H1 (cell line): ENCODE results near the gene ATG7. TPM values are rescaled to one million over a fixed set of nuclear protein-coding genes. Genes with fewer than 3 reads are reported as not detected.

ENCODE experiments used
- CTCF ChIA-PET: fragments of 300-600 bp; sonication (Branson Sonifier 250); formaldehyde crosslinking; loops from one replicate; lab custom pipeline; 2021; ENCODE audit not compliant: partially characterized antibody; lab: Charles Lee
- POLR2A ChIA-PET: fragments of 300-600 bp; sonication (Branson Sonifier 250); formaldehyde crosslinking; loops from one replicate; lab custom pipeline; 2021; ENCODE audit warnings: inconsistent platforms; ENCODE audit not compliant: partially characterized antibody; lab: Charles Lee
- DNase-seq, 2 experiments: peaks; one replicate each; pipeline versions ENCODE4 v3.0.0 to v3.0.0-alpha.2; 2010 to 2022; ENCODE audit warnings: low spot score in 2 of 2, low read depth in 1 of 2, mixed read lengths in 1 of 2
- FAIRE-seq: peaks from 2 replicates; lab custom pipeline; 2011; peaks lifted over from hg19 to GRCh38; lab: Jason Lieb, UNC
- H2AFZ ChIP-seq: 2 replicates; pipeline ENCODE4 v1.8.1; 2012; ENCODE audit warnings: low read length, inconsistent platforms
- H2AK5ac ChIP-seq: 2 replicates; pipeline ENCODE4 v1.6.1; 2013; ENCODE audit warnings: low read depth, low read length
- H2BK120ac ChIP-seq: replicated peaks from 2 replicates; pipeline ENCODE3; 2013; ENCODE audit warnings: low read depth, low read length, inconsistent platforms
- H2BK12ac ChIP-seq: 2 replicates; pipeline ENCODE4 v1.6.1; 2013; ENCODE audit warnings: low read depth, low read length
- H2BK15ac ChIP-seq: 2 replicates; pipeline ENCODE4 v1.6.1; 2013; ENCODE audit warnings: low read length
- H2BK20ac ChIP-seq: 2 replicates; pipeline ENCODE4 v1.6.1; 2013; ENCODE audit warnings: low read length
- H2BK5ac ChIP-seq: 2 replicates; pipeline ENCODE4 v1.6.1; 2013; ENCODE audit warnings: low read depth, low read length
- H3K14ac ChIP-seq: 2 replicates; pipeline ENCODE4 v1.6.1; 2013; ENCODE audit warnings: inconsistent platforms; ENCODE audit not compliant: insufficient read length
- H3K18ac ChIP-seq: 2 replicates; pipeline ENCODE4 v1.6.1; 2013; ENCODE audit warnings: low read length; ENCODE audit errors: extremely low read depth
- H3K23ac ChIP-seq: 2 replicates; pipeline ENCODE4 v1.6.1; 2013; ENCODE audit warnings: inconsistent platforms; ENCODE audit not compliant: insufficient read length
- H3K23me2 ChIP-seq: 2 replicates; pipeline ENCODE4 v1.6.1; 2013; ENCODE audit warnings: low read depth, low read length
- H3K27ac ChIP-seq: 2 replicates; pipeline ENCODE4 v1.6.1; 2011; ENCODE audit warnings: low read depth, low read length, inconsistent platforms
- H3K27me3 ChIP-seq, 4 experiments: replicated peaks in 1 of 4; 1 replicate in 1 of 4; 2 replicates in 3 of 4; pipeline versions ENCODE4 v1.6.1 to v1.8.1; 2011 to 2013; ENCODE audit warnings: low read length in 3 of 4, mild to moderate bottlenecking in 3 of 4, inconsistent platforms in 2 of 4, mixed read lengths in 2 of 4, moderate library complexity in 1 of 4; ENCODE audit not compliant: control insufficient read depth in 3 of 4, insufficient read depth in 3 of 4; ENCODE audit errors: extremely low read depth in 1 of 4
- H3K36me3 ChIP-seq, 4 experiments: 2 replicates each; pipeline versions ENCODE4 v1.6.1 to v1.8.1; 2011 to 2013; ENCODE audit warnings: mild to moderate bottlenecking in 4 of 4, low read length in 3 of 4, moderate library complexity in 2 of 4, control low read depth in 1 of 4, inconsistent platforms in 1 of 4; ENCODE audit not compliant: insufficient read depth in 4 of 4, control insufficient read depth in 2 of 4
- H3K4ac ChIP-seq: replicated peaks from 2 replicates; pipeline ENCODE3; 2013; ENCODE audit warnings: low read length, low read depth, mixed read lengths, inconsistent platforms; ENCODE audit not compliant: insufficient read length
- H3K4me1 ChIP-seq, 4 experiments: replicated peaks in 1 of 4; 1 replicate in 1 of 4; 2 replicates in 3 of 4; pipeline versions ENCODE4 v1.6.1 to v1.8.1; 2011 to 2013; ENCODE audit warnings: low read length in 3 of 4, inconsistent platforms in 2 of 4, mixed read lengths in 1 of 4; ENCODE audit not compliant: insufficient read depth in 4 of 4, control insufficient read depth in 3 of 4
- H3K4me2 ChIP-seq, 2 experiments: 2 replicates each; pipeline versions ENCODE4 v1.6.1 to v1.8.1; 2011 to 2013; ENCODE audit warnings: low read depth in 2 of 2, low read length in 2 of 2, control low read depth in 1 of 2, inconsistent platforms in 1 of 2, mild to moderate bottlenecking in 1 of 2; ENCODE audit not compliant: insufficient read depth in 1 of 2
- H3K4me3 ChIP-seq, 4 experiments: fragments of 200-600, 300-600 bp in 1 of 4; sonication (generic), shearing (Covaris generic), sonication (Bioruptor Twin) in 1 of 4; 2 replicates each; pipeline versions ENCODE4 v1.5.1 to v1.8.1; 2011 to 2016; ENCODE audit warnings: low read length in 4 of 4, low read depth in 3 of 4, control low read depth in 2 of 4, inconsistent platforms in 2 of 4, mild to moderate bottlenecking in 2 of 4, mixed read lengths in 1 of 4, moderate library complexity in 1 of 4; ENCODE audit not compliant: insufficient read depth in 2 of 4; ENCODE audit errors: extremely low read depth in 1 of 4
- H3K56ac ChIP-seq: replicated peaks from 2 replicates; pipeline ENCODE3; 2013; ENCODE audit warnings: low read depth, mild to moderate bottlenecking, mixed read lengths, low read length, inconsistent platforms; ENCODE audit not compliant: insufficient read length
- H3K79me1 ChIP-seq: 2 replicates; pipeline ENCODE4 v1.6.1; 2013; ENCODE audit warnings: low read depth, low read length, control low read depth
- H3K79me2 ChIP-seq, 2 experiments: 2 replicates each; pipeline versions ENCODE4 v1.6.1 to v1.8.1; 2012 to 2013; ENCODE audit warnings: low read length in 2 of 2, mild to moderate bottlenecking in 2 of 2, inconsistent platforms in 1 of 2; ENCODE audit not compliant: insufficient read depth in 2 of 2, control insufficient read depth in 1 of 2
- H3K9ac ChIP-seq, 4 experiments: replicated peaks in 1 of 4; 1 replicate in 1 of 4; 2 replicates in 3 of 4; pipeline versions ENCODE4 v1.6.1 to v1.8.1; 2011 to 2013; ENCODE audit warnings: low read depth in 3 of 4, low read length in 3 of 4, control low read depth in 2 of 4, mild to moderate bottlenecking in 2 of 4, moderate library complexity in 2 of 4, inconsistent platforms in 1 of 4; ENCODE audit errors: extremely low read depth in 1 of 4
- H3K9me3 ChIP-seq, 2 experiments: 2 replicates each; pipeline versions ENCODE4 v1.6.1 to v1.8.1; 2012 to 2013; ENCODE audit warnings: mild to moderate bottlenecking in 2 of 2, moderate library complexity in 2 of 2, control low read depth in 1 of 2, inconsistent platforms in 1 of 2, low read depth in 1 of 2, low read length in 1 of 2, mixed read lengths in 1 of 2; ENCODE audit not compliant: insufficient read depth in 2 of 2
- H4K20me1 ChIP-seq, 2 experiments: replicated peaks in 1 of 2; 2 replicates each; pipeline versions ENCODE3 to v1.8.1; 2011 to 2013; ENCODE audit warnings: inconsistent platforms in 2 of 2, low read length in 2 of 2, mild to moderate bottlenecking in 1 of 2; ENCODE audit not compliant: insufficient read depth in 2 of 2, control insufficient read depth in 1 of 2
- H4K5ac ChIP-seq: 2 replicates; pipeline ENCODE4 v1.6.1; 2013; ENCODE audit warnings: low read length, low read depth, mixed read lengths, inconsistent platforms; ENCODE audit not compliant: insufficient read length
- H4K8ac ChIP-seq: 2 replicates; pipeline ENCODE4 v1.8.0; 2013; ENCODE audit warnings: mild to moderate bottlenecking, moderate library complexity, low read length, inconsistent platforms; ENCODE audit not compliant: insufficient read depth; ENCODE audit errors: extremely low read depth
- H4K91ac ChIP-seq: replicated peaks from 2 replicates; pipeline ENCODE3; 2013; ENCODE audit warnings: low read length, mixed read lengths, inconsistent platforms; ENCODE audit not compliant: insufficient read length
- BRCA1 ChIP-seq: IDR thresholded peaks from 2 replicates; pipeline ENCODE4 v1.6.1; 2012; ENCODE audit warnings: low read depth, low read length, improper control_type of control experiment
- HDAC6 ChIP-seq: IDR thresholded peaks from one replicate; pipeline ENCODE4 v1.7.1; 2012; ENCODE audit warnings: low read depth, mild to moderate bottlenecking, inconsistent platforms, low read length, moderate library complexity
- RAD21 ChIP-seq, 2 experiments: IDR thresholded peaks in 1 of 2; conservative IDR thresholded peaks in 1 of 2; 2 replicates each; pipeline ENCODE4 v1.6.1; 2011; ENCODE audit warnings: low read depth in 2 of 2, low read length in 2 of 2, improper control_type of control experiment in 1 of 2, inconsistent platforms in 1 of 2, mild to moderate bottlenecking in 1 of 2, moderate library complexity in 1 of 2
- RFX5 ChIP-seq: IDR thresholded peaks from 2 replicates; pipeline ENCODE4 v1.6.1; 2011; ENCODE audit warnings: low read depth, low read length, improper control_type of control experiment, borderline replicate concordance
- SIRT6 ChIP-seq: IDR thresholded peaks from one replicate; pipeline ENCODE4 v1.7.1; 2012; ENCODE audit warnings: low read length, inconsistent platforms
- SIX5 ChIP-seq: IDR thresholded peaks from 2 replicates; pipeline ENCODE4 v1.6.1; 2011; ENCODE audit warnings: mild to moderate bottlenecking, low read depth, low read length
- SP1 ChIP-seq: IDR thresholded peaks from 2 replicates; pipeline ENCODE4 v1.6.1; 2011; ENCODE audit warnings: low read depth, low read length
- TBP ChIP-seq: IDR thresholded peaks from 2 replicates; pipeline ENCODE4 v1.6.1; 2011; ENCODE audit warnings: low read depth, low read length, improper control_type of control experiment
- WGBS, 2 experiments: shearing (Covaris generic) in 1 of 2; methylation state at CpG; one replicate each; pipeline versions ENCODE4 v1.1.6 to v1.1.7; 2013 to 2015; ENCODE audit warnings: low lambda C conversion rate in 2 of 2, mixed read lengths in 2 of 2, inconsistent platforms in 1 of 2, low coverage in 1 of 2, missing lambda C conversion rate in 1 of 2; ENCODE audit not compliant: insufficient replicate concordance in 2 of 2, insufficient coverage in 1 of 2, insufficient read length in 1 of 2; ENCODE audit errors: extremely low coverage in 1 of 2, missing lambda C conversion rate in 1 of 2; 5-methylcytosine and 5-hydroxymethylcytosine counted together
- polyA plus RNA-seq, 7 experiments: library from polyadenylated mRNA; depleted of rRNA in 3 of 7; stranded (reverse) in 5 of 7; unstranded in 2 of 7; fragments of >200 nt in 5 of 7; fragments of 200-250 nt in 2 of 7; gene quantifications; 1 replicate in 5 of 7; 2 replicates in 1 of 7; 4 replicates in 1 of 7; pipeline versions ENCODE4 v1.2.1 to v1.2.3, GENCODE V29; 2011 to 2013; ENCODE audit warnings: missing spikeins in 2 of 7, mixed read lengths in 2 of 7
- total RNA-seq: library from RNA; stranded (reverse); fragmentation: NEBNext Ultra II Directional; extraction: Animal tissue kit (Norgen Biotek cat#: 25700); gene quantifications from 2 replicates; pipeline ENCODE4 v1.2.1, GENCODE V29; 2021
- TF ChIP-seq, protein P1 (sequence below): IDR thresholded peaks from 2 replicates; pipeline ENCODE4 v1.6.1; 2012; ENCODE audit warnings: low read length, inconsistent platforms

The ATG7 gene
- total and polyA plus RNA-seq, 2 of the 8 experiments (the other 6 are each of a cell fraction or from before 2014, with no cell fraction given): 15.0 to 19.1 TPM

DNA sequence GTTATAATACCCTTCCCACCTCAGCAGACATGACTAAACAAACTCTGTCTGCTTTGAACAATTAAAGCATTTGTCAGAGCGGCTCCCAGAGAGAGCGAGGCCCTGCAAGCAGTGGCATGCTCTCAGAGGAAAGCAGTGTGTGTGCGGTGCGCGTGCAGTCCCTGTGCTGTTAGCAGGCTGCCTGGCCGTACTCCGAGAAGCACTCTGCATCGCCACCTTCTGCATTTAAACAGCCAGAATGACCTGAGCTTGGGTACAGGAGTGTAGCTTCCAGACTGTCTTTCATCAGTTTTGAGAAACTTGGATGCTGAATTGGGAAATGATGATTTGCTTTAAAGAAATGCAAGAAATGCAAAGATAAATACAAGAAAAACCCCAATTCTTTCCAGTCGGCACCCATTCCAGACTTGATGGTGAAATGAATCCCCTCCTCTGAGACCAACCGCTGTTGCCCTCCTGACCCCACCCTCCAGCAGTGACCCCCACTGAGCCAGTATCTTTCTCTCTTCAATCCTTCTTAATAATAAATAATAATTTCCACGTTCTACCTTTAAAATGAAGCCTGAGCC, 258.0 kb downstream of the ATG7 start:
- Histone ChIP-seq H2BK15ac (no peak overlapping the region), H2AK5ac (no peak overlapping the region), H3K9ac (no peak overlapping the region), H3K4ac (no peak overlapping the region), H3K4me3 (no peak overlapping the region), H3K23me2 (no peaks in the 10 kb centered on the region), H2BK5ac (no peak overlapping the region), H3K18ac (no peak overlapping the region), H3K9me3 (no peaks in the 10 kb centered on the region), H3K4me1 (peaks cover 0 to 3% (median 0%) of the 10 kb centered on the region in 4 experiments; a peak in 1 of 7 replicates), H3K14ac (no peak overlapping the region), H3K79me2 (no peaks in the 10 kb centered on the region), H3K23ac (no peak overlapping the region), H3K56ac (no peak overlapping the region), H3K27me3 (no peaks in the 10 kb centered on the region), H4K5ac (no peak overlapping the region), H3K27ac (no peak overlapping the region), H3K4me2 (no peak overlapping the region), H2BK20ac (no peak overlapping the region), H3K36me3 (no peaks in the 10 kb centered on the region), H4K91ac (no peak overlapping the region), H2BK120ac (no peak overlapping the region), H3K79me1 (no peaks in the 10 kb centered on the region), H4K20me1 (peaks cover 0 to 4% of the 10 kb centered on the region in 2 experiments), H2BK12ac (no peak overlapping the region), H4K8ac (no peak overlapping the region; the same call in 1 of the 2 replicates), H2AFZ (no peak overlapping the region)
- POLR2A ChIA-PET: no interaction called here
- FAIRE-seq (no peak), DNase-seq (no peak)
- 93% methylated on average over 11 of the region's 11 CpGs; no CpG with 5 or more reads in 1 of the 2 experiments for WGBS, 2 experiments
- TF ChIP-seq SIRT6 (no peak), TBP (no peak), BRCA1 (no peak), SP1 (no peak), RAD21 (IDR thresholded peaks at IDR 0.05 in 1 of 2, conservative IDR thresholded peaks at IDR 0.05 in 1 of 2; ENCODE audit: low read depth in 2 of 2, low read length in 2 of 2) (peak in 1 of 2 experiments; percentile 26; a peak in 1 of 4 replicates), RFX5 (no peak), HDAC6 (no peak), SIX5 (no peak)
- TF ChIP-seq, protein P1, sequence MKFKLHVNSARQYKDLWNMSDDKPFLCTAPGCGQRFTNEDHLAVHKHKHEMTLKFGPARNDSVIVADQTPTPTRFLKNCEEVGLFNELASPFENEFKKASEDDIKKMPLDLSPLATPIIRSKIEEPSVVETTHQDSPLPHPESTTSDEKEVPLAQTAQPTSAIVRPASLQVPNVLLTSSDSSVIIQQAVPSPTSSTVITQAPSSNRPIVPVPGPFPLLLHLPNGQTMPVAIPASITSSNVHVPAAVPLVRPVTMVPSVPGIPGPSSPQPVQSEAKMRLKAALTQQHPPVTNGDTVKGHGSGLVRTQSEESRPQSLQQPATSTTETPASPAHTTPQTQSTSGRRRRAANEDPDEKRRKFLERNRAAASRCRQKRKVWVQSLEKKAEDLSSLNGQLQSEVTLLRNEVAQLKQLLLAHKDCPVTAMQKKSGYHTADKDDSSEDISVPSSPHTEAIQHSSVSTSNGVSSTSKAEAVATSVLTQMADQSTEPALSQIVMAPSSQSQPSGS: no peak
- CTCF ChIA-PET: interaction anchor here (0.7 to 0.8 kb wide), 2 partner anchors 9 to 12 kb away, joined by 3 read pairs; no protein-coding TSS in a partner anchor
